Spleen (tissue), 11 donors: ENCODE results near the gene ZNF524. TPM values are rescaled to one million over a fixed set of nuclear protein-coding genes. Genes with fewer than 3 reads are reported as not detected.

Source experiments
- DNase-seq: peaks from one replicate; pipeline ENCODE4 v3.0.0-alpha.2; 2020
- H3K27ac ChIP-seq, 8 donors: fragments of 200-600 bp; sonication (generic) in 7 of 8; 1 replicate in 4 of 8; 2 replicates in 4 of 8; pipeline versions ENCODE4 v1.5.0 to v1.8.0; 2016 to 2021; ENCODE audit warnings: inconsistent platforms in 4 of 8, mild to moderate bottlenecking in 4 of 8, moderate library complexity in 1 of 8
- H3K27me3 ChIP-seq, 7 donors: fragments of 200-600 bp; sonication (generic) in 6 of 7; replicated peaks in 1 of 7; 1 replicate in 4 of 7; 2 replicates in 3 of 7; pipeline versions ENCODE4 v1.5.0 to v1.8.0; 2016 to 2021; ENCODE audit warnings: inconsistent platforms in 3 of 7, mild to moderate bottlenecking in 1 of 7
- H3K36me3 ChIP-seq, 6 donors: fragments of 200-600 bp; sonication (generic) in 5 of 6; 1 replicate in 4 of 6; 2 replicates in 2 of 6; pipeline versions ENCODE4 v1.5.0 to v1.8.0; 2016 to 2021; ENCODE audit warnings: inconsistent platforms in 2 of 6
- H3K4me1 ChIP-seq, 6 donors: fragments of 200-600 bp; sonication (generic) in 5 of 6; 1 replicate in 3 of 6; 2 replicates in 3 of 6; pipeline versions ENCODE4 v1.5.0 to v1.8.0; 2016 to 2021; ENCODE audit warnings: inconsistent platforms in 3 of 6
- H3K4me3 ChIP-seq, 8 donors: fragments of 200-600 bp; sonication (generic) in 7 of 8; 1 replicate in 4 of 8; 2 replicates in 4 of 8; pipeline versions ENCODE4 v1.5.0 to v1.8.0; 2016 to 2021; ENCODE audit warnings: inconsistent platforms in 4 of 8, mild to moderate bottlenecking in 4 of 8, moderate library complexity in 2 of 8
- H3K9me3 ChIP-seq, 8 donors: fragments of 200-600 bp; sonication (generic) in 7 of 8; 1 replicate in 4 of 8; 2 replicates in 4 of 8; pipeline versions ENCODE4 v1.5.0 to v1.8.0; 2016 to 2021; ENCODE audit warnings: inconsistent platforms in 4 of 8
- POLR2A ChIP-seq, 3 donors: fragments of 450-650 bp; IDR thresholded peaks; one replicate each; pipeline ENCODE4 v1.5.1; 2017; ENCODE audit warnings: antibody characterized with exemption in 3 of 3, mild to moderate bottlenecking in 1 of 3
- POLR2AphosphoS5 ChIP-seq, 3 donors: sonication (generic); formaldehyde crosslinking; IDR thresholded peaks; one replicate each; pipeline ENCODE4 v1.5.1; 2017; ENCODE audit warnings: antibody characterized with exemption in 3 of 3
- WGBS, 5 donors: extraction: QIAGEN DNeasy Blood & Tissue Kit in 3 of 5; methylation state at CpG; one replicate each; pipeline versions ENCODE4 v1.1.5 to v1.1.7; 2013 to 2018; 5-methylcytosine and 5-hydroxymethylcytosine counted together
- intact Hi-C: fragments of 100-400 bp; cut with DNase I; formaldehyde crosslinking; loops from one replicate; pipeline ENCODE4 v1.15.0; 2023; ENCODE audit warnings: low total_unique reads
- polyA plus RNA-seq, 3 donors: library from polyadenylated mRNA; stranded (reverse); fragments of 200-250 nt; gene quantifications; one replicate each; pipeline ENCODE4 v1.2.1, GENCODE V29; 2013
- total RNA-seq, 7 donors: library from RNA; depleted of rRNA in 3 of 7; stranded (reverse); fragments of >200 nt in 3 of 7; fragmentation: NEBNext Ultra II Directional in 4 of 7; extraction: Animal tissue kit (Norgen Biotek cat#: 25700) in 4 of 7; gene quantifications; one replicate each; pipeline versions ENCODE4 v1.1.0 to v1.2.1, GENCODE V29; 2016 to 2021
- TF ChIP-seq, protein P1 (sequence below), 11 experiments: fragments of 200-600 bp in 7 of 11; fragments of 450-650 bp in 4 of 11; sonication (generic) in 4 of 11; IDR thresholded peaks in 8 of 11; conservative IDR thresholded peaks in 3 of 11; 1 replicate in 7 of 11; 2 replicates in 4 of 11; pipeline versions ENCODE4 v1.4.0 to v1.8.0; 2016 to 2021; ENCODE audit warnings: antibody characterized with exemption in 11 of 11, inconsistent platforms in 4 of 11, mild to moderate bottlenecking in 1 of 11
- donor health status: healthy with polysubstance abuse.
- donor health status: DM: no; HTN: no; CAD: no; lungs with moderate emphysema.
- donor health status: DM: no; HTN: no; CAD: no.
- donor health status: Bipolar disorder and iron deficiency.
- donor health status: healthy.
- donor health status: DM: no; HTN: no; CAD: no.
- donor health status: DM: yes; HTN: yes; CAD: no.

The ZNF524 gene
- total and polyA plus RNA-seq, 10 donors, result 19.7 to 57.8 (median 30.2) TPM

DNA sequence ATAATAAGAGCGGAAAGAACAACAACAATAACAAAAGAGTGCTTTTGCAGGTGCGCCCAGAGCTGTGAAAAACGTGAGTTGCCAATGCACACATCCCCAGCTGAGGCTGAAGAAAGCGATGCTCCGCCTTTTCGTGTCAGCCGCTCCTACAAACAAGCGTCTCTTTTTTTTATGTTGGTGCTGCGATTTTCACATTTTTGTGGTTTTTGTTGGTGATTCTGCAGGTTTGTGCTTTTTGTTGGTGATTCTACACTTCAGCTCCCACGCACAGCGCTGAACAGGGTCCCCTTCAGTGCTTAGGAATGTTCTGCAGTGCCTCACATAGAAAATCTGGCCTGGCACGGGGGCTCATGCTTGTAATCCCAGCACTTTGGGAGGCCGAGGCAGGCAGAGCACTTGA, 47.5 kb upstream of the ZNF524 start:
- intact Hi-C loops, result no loop called here
- Histone ChIP-seq H3K9me3 (no peaks in the 10 kb centered on the region), H3K27ac (no peak overlapping the region), H3K36me3 (no peaks in the 10 kb centered on the region), H3K4me1 (no peaks in the 10 kb centered on the region), H3K4me3 (no peak overlapping the region), H3K27me3 (peaks cover 0 to 49% (median 4%) of the 10 kb centered on the region in 7 donors)
- DNase-seq, result no peak
- no peak for TF ChIP-seq POLR2A (IDR thresholded peaks at IDR 0.05)
- TF ChIP-seq POLR2AphosphoS5 (IDR thresholded peaks at IDR 0.05), result no peak
- TF ChIP-seq, protein P1, sequence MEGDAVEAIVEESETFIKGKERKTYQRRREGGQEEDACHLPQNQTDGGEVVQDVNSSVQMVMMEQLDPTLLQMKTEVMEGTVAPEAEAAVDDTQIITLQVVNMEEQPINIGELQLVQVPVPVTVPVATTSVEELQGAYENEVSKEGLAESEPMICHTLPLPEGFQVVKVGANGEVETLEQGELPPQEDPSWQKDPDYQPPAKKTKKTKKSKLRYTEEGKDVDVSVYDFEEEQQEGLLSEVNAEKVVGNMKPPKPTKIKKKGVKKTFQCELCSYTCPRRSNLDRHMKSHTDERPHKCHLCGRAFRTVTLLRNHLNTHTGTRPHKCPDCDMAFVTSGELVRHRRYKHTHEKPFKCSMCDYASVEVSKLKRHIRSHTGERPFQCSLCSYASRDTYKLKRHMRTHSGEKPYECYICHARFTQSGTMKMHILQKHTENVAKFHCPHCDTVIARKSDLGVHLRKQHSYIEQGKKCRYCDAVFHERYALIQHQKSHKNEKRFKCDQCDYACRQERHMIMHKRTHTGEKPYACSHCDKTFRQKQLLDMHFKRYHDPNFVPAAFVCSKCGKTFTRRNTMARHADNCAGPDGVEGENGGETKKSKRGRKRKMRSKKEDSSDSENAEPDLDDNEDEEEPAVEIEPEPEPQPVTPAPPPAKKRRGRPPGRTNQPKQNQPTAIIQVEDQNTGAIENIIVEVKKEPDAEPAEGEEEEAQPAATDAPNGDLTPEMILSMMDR (IDR thresholded peaks at IDR 0.05 in 8 of 11, conservative IDR thresholded peaks at IDR 0.05 in 3 of 11), result no peak
- 73 to 77% (median 76%) methylated on average over 13 of the region's 13 CpGs for WGBS, 5 donors

- no peaks in the 10 kb centered on the region for H3K36me3 ChIP-seq
- H3K27ac ChIP-seq, result no peak overlapping the region
- H3K27me3 ChIP-seq, result peaks cover 0 to 43% (median 4%) of the 10 kb centered on the region in 7 donors
- H3K4me3 ChIP-seq, result no peak overlapping the region
- no peaks in the 10 kb centered on the region for H3K9me3 ChIP-seq
- intact Hi-C loops, result no loop called here
- TF ChIP-seq POLR2A (IDR thresholded peaks at IDR 0.05), result no peak
- TF ChIP-seq, protein P1 (IDR thresholded peaks at IDR 0.05 in 8 of 11, conservative IDR thresholded peaks at IDR 0.05 in 3 of 11), result no peak
- TF ChIP-seq POLR2AphosphoS5 (IDR thresholded peaks at IDR 0.05), result no peak
- H3K4me1 ChIP-seq, result no peaks in the 10 kb centered on the region
- no peak for DNase-seq
- WGBS, 5 donors, result 66 to 84% (median 75%) methylated on average over 13 of the region's 13 CpGs
Observed at GRCh38 chr19:55553217-55554182, 46.6 kb upstream of the ZNF524 start.

GRCh38 chr19:55554302-55554701, 45.8 kb upstream of the ZNF524 start:
- DNase-seq, result no peak
- no peaks in the 10 kb centered on the region for H3K4me1 ChIP-seq
- H3K4me3 ChIP-seq, result no peak overlapping the region
- TF ChIP-seq, protein P1 (IDR thresholded peaks at IDR 0.05 in 8 of 11, conservative IDR thresholded peaks at IDR 0.05 in 3 of 11), result no peak
- no peak for TF ChIP-seq POLR2AphosphoS5 (IDR thresholded peaks at IDR 0.05)
- TF ChIP-seq POLR2A (IDR thresholded peaks at IDR 0.05), result no peak
- peaks cover 0 to 40% (median 4%) of the 10 kb centered on the region in 7 donors for H3K27me3 ChIP-seq
- H3K9me3 ChIP-seq, result no peaks in the 10 kb centered on the region
- no peaks in the 10 kb centered on the region for H3K36me3 ChIP-seq
- WGBS, 5 donors, result 87 to 94% (median 90%) methylated on average over 9 of the region's 9 CpGs
- intact Hi-C loops, result no loop called here
- no peak overlapping the region for H3K27ac ChIP-seq

GRCh38 chr19:55554741-55555152, 45.3 kb upstream of the ZNF524 start:
- WGBS, 5 donors, result 76 to 90% (median 83%) methylated on average over 8 of the region's 8 CpGs
- intact Hi-C loops, result no loop called here

More at GRCh38 chr19:55554741-55555152, 45.3 kb upstream of the ZNF524 start:
- no peak overlapping the region for H3K4me3 ChIP-seq
- no peak overlapping the region for H3K27ac ChIP-seq
- no peaks in the 10 kb centered on the region for H3K9me3 ChIP-seq
- DNase-seq, result no peak
- TF ChIP-seq, protein P1 (IDR thresholded peaks at IDR 0.05 in 8 of 11, conservative IDR thresholded peaks at IDR 0.05 in 3 of 11), result no peak
- TF ChIP-seq POLR2A (IDR thresholded peaks at IDR 0.05) (no peak), POLR2AphosphoS5 (IDR thresholded peaks at IDR 0.05) (no peak)
- peaks cover 0 to 40% (median 3%) of the 10 kb centered on the region in 7 donors for H3K27me3 ChIP-seq
- H3K36me3 ChIP-seq, result no peaks in the 10 kb centered on the region
- H3K4me1 ChIP-seq, result no peaks in the 10 kb centered on the region
